HG03378 (cell line): Measurements from ENCODE around the gene PSMD1.
A peak's percentile ranks its signal among the peaks of the same experiment; 100 is the strongest.
"Not testable (repeated sequence)": the region's sequence is repeated elsewhere in the genome, so short reads cannot be mapped to it uniquely, and the experiment has no call there.

Experiments
- ATAC-seq: cut with Tn5 transposase; IDR thresholded peaks from one replicate; pipeline ENCODE4 v1.9.1; 2021; ENCODE audit warnings: mild to moderate bottlenecking, moderate library complexity; ENCODE audit not compliant: unreplicated experiment

Gene PSMD1

DNA sequence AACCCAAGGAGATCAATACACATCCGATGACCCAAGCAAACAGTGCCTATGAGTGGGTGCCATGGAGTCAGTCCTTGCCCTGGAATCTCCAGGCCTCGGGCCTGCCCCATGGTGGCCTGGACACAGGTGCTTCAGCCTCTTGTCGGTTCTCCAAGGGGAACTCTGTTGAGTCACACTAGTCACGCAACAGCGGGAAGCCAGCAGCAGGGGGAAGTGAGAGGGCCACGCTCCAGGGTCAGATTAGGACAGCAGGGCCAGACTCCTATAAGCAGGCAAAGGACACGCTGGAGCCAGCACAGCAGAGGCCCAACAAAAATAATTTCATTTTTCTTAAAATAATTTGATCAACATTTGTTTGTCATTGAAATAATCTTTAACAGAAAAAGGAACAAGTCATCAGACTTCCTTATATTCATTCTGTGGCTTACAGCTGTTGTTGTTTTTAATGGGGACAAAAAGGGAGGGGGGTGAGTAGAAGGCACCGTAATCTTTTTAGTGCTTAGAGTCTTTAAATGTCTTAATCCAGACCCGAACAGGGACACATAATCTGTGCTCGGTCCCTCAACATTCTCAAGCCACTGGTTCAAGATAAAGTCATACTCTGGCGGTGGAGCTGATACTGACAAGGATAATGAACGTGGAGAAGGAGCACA is 125.3 kb downstream of the PSMD1 start:
- peak; percentile 53 for ATAC-seq

DNA sequence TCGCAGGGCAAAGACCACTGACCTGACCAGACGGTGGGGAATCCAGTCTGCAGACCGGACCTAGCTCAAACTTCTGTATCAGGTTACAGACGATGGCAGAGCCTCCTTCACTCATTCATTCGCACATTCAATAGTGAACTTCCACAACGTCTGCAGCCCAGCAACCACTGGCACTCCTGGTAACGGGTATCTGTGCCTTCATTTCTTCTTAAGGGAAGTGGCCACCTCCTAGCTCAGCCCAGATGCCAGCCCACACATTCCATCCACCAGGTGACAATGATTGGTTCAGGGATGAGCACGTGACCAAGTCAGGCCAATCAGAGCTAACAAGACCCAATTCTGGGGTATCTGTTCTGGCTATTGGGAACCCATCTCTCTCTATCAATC is 125.8 kb downstream of the PSMD1 start:
- no peak for ATAC-seq

GRCh38 chr2:231183851-231184250 is 127.2 kb downstream of the PSMD1 start:
- no peak for ATAC-seq

DNA sequence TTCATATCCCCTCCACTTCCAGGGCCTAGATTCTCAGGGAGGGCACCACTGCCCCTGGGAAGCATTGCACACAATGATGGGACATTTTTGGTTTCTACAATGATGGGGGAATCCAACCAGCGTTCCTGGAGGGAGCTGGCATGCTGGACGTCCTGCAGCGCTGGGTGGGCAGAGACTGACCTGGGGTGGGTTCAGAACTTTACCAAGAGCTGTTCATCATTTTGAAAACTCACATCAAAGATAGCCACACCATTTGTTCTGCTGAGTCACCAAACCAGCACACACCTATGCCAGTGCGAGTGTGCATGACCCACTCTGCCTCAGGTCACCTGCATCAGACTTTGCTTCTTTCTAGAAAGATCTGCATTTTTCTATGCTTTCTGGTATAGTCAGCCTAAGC is 127.7 kb downstream of the PSMD1 start:
- no peak for ATAC-seq

- ATAC-seq, result no peak
Observed at GRCh38 chr2:231185050-231185725, 128.5 kb downstream of the PSMD1 start.

DNA sequence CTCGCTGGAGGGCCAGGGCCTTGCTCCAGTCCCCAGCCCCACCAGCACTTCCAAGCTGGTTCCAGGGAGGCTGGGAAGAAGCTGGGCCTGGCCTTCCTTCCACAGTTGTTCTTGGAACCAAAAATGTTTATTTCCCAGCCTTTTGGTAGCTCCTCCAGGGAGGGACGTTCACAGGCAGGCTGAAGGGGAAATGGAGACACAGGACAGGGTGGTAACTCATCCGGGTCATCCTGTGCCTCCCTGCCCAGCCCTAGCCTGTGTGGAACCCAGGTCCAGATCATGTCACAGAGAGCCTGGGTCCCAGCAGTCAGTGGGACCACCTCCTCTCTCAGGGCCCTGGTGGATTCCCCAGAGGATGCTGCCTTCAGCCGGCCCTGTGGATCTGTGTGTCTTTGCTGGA is 129.2 kb downstream of the PSMD1 start:
- ATAC-seq, result no peak

DNA sequence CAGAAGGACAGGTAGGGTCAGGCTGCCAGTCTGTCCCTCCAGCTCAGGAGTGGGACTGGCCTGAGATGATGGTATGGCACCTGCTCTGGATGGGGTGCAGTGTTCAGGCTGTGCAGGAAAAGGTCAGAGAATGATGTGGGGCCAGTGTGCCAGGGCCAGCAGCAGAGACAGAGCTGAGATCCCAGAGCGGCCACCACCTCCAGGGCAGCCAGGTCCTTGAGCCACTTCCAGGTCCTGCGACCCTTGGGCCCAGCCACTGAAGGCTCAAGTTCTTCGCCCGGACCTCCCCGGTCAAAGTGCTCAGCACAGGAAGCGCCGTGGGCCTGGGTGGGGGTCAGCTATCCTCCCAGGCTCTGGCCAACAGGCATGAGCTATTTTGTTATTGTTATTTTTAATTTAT is 129.7 kb downstream of the PSMD1 start:
- no peak for ATAC-seq

- no peak for ATAC-seq
Observed at GRCh38 chr2:231187736-231188505, 131.3 kb downstream of the PSMD1 start.

GRCh38 chr2:231188506-231189170 is 132.0 kb downstream of the PSMD1 start:
- no peak for ATAC-seq

GRCh38 chr2:231189171-231189530 is 132.5 kb downstream of the PSMD1 start:
- ATAC-seq, result no peak

DNA sequence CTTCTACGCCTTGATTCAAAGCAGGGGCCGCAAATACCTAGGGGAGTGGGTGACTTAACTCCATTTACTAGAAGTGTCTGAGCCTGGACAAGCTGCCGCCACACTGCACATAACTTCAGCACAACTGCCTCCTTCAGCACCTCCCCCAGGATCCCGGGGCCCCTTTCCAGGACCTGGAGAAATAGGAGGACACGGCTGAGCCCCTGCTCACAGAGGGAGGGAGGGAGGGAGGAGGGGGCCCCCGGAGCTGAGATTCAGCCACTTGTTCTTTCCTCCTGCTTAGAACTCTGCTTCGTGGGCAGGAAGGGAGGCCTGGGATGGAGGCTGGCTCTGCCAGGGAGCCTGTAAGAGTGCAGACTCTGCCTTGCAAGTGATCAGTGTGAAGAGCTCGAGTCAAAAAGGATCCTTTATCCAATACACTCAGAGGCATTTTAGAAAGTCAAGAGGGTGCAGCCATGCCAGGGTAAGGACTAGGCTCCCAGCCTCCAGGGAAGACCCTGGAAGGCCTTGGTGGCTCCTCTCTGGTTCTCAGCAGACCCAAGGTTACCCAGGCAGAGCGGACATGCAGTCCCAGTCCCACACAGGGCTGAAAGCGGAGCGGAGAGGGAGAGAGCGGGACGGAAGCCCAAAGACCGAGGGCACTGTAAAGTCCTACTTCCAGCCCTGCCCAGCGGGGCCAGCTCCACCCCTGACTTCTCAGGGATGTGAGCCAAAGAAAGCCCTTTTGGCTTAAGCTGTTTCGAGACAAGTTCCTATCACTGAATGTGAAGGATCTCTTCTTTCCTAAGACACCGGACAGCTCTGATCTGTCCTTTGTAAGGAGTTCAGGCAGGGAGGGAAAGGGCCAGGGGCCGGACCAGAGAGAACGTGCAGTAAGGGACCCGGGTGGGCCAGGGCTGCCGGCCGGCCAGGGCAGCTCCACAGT is 133.2 kb downstream of the PSMD1 start:
- no peak for ATAC-seq

GRCh38 chr2:231190531-231191197 is 134.0 kb downstream of the PSMD1 start:
- no peak for ATAC-seq

DNA sequence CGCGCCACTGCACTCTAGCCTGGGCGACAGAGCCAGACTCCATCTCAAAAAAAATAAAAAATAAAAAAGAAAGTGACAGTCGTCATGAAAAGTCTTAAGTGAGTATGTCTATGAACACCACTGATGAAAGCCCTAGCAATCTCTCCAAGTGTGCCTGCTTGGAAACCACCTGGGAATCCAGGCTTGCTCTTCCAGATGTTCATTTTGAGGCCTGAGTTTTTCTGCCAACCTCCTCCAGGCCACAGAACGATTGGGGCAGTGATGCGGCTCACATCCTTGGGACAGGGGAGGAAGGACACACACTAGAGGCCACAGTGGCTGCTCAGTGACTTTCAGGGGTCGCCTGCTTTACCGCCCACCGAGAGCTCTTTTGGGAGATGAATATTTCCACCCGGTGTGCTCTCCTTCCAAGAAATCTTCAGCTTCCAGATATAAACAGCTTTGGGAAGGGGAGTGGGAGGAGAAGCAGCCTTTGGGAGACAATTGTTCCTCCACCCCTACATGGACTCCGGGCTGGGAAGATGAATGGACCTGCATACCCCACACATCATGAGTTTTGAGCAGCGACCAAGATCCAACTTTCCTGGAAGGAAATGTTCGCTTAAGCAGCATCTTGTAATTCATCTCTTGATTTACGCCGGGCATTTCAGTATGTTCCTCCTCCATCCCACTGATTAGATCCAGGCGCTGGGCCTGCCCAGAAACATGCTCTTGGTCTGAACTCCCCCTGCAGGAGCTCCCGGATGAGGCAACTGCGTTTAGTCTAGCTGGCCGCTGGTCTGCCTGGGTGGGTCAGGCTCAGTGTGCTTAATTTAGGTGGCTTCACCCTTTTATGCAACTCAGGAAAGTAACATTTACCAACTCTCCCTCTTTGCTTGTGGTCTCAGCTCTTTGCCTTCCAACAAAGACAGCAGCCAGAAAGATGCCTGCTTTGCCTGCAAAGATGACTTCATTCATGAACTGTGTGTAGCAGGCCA is 135.5 kb downstream of the PSMD1 start:
- ATAC-seq, result no peak

DNA sequence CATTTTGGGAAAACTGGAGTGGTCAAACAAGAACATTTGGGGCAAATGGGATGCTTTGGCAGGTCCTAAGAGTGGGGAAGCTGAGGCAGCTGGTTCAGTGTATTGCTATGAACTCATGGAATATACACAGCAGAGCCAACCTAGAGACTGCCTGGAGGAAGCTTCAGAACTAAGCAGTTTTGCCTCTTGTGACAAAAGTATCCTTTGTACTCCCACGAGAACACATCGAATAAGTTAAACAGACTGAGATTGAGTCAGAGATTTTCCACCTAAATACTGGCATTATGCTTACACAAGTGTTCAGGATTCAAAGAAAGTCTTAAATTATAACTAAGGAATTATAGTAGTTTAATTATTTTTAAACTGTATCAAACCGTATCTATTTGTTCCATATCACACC is 136.5 kb downstream of the PSMD1 start:
- no peak for ATAC-seq

GRCh38 chr2:231196592-231196991 is 139.9 kb downstream of the PSMD1 start:
- ATAC-seq, result no peak

DNA sequence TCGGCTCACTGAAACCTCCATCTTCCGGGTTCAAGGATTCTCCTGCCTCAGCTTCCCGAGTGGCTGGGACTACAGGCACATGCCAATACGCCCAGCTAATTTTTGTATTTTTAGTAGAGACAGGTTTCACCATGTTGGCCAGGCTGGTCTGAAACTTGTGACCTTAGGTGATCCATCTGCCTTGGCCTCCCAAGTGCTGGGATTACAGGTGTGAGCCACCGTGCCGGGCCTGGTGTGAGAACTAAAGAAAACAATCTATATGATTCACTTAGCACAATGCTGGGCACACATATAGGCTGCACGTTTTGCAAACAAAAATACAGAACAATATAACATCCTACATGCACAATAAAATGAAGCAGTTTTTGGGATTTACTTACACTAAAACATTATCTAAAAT is 140.5 kb downstream of the PSMD1 start:
- not testable (repeated sequence) for ATAC-seq

DNA sequence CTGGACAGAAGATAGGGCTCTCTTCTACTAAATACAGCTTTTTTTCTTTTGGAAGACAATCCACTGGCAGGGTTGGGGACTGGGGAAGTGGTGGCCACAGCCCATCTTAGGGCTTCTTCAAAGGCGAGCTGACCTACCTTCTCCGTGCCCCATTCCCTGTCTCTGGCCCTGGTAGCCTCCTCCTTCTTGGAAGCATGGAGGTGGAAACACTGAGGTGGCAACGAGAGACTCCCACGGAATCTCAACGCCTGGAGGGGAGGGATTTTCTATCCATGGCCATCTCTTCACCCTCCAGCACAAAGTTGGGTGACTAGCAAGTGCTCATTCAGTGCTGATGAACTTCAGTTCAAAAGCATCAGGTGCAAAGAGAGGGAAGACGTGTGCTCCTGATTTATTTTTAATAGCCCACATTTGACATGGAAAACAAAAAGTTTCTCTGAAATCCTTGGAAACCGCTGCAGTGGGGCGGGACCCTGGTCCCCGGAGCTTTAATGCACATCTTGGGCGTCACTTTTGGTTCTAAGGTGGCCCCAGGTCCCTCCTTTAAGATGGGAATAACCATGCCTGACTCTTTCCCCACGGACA is 141.1 kb downstream of the PSMD1 start:
- no peak for ATAC-seq
